ENCODE results near the gene MACC1. TPM values are rescaled to one million over a fixed set of nuclear protein-coding genes. Genes with fewer than 3 reads are reported as not detected.

Gene MACC1
- total and polyA plus RNA-seq, 9 of the 15 experiments (the other 6 are each of a cell fraction or from before 2014, with no cell fraction given) = 5.9 to 30.2 (median 10.4) TPM

GRCh38 chr7:20246236-20246635 is 29.1 kb upstream of the MACC1 start:
- BruUV-seq (replicated peaks) = no TSS peak
- ChIA-PET POLR2A (interaction anchor here (1.6 to 2.5 kb wide), 2 partner anchors 13 to 25 kb away, joined by 5 to 7 read pairs; no protein-coding TSS in a partner anchor), CTCF (ENCODE audit: low intra/inter-chr PET ratio) (no interaction called here)
- Histone ChIP-seq H3K36me3 (ENCODE audit: control insufficient read depth, insufficient read depth, low read length) (no peaks in the 10 kb centered on the region), H4K20me1 (replicated peaks; ENCODE audit: control insufficient read depth, insufficient read depth, low read length) (no peaks in the 10 kb centered on the region), H3K4me3 (no peak overlapping the region), H3K4me2 (ENCODE audit: insufficient read depth, low read length) (no peak overlapping the region), H2AFZ (ENCODE audit: low read depth, low read length) (peak overlapping the region; percentile 60), H3K4me1 (replicated peaks in 1 of 2; ENCODE audit: control insufficient read depth in 2 of 2, insufficient read depth in 2 of 2, low read length in 2 of 2) (no peaks in the 10 kb centered on the region), H3K27me3 (ENCODE audit: control insufficient read depth in 2 of 2, insufficient read depth in 2 of 2, low read length in 2 of 2) (no peaks in the 10 kb centered on the region), H3K9me1 (ENCODE audit: control insufficient read depth, insufficient read depth, low read length) (no peaks in the 10 kb centered on the region), H3K9ac (ENCODE audit: insufficient read depth in 1 of 2, low read depth in 2 of 2, low read length in 2 of 2) (no peak overlapping the region), H3K9me3 (replicated peaks; ENCODE audit: control insufficient read depth, insufficient read depth, low read depth, low read length) (no peaks in the 10 kb centered on the region), H3K27ac (ENCODE audit: extremely low read depth, low read depth, low read length) (no peak overlapping the region), H3K79me2 (ENCODE audit: control insufficient read depth, insufficient read depth, low read length) (no peaks in the 10 kb centered on the region)
- no peak for TF ChIP-seq NR1H2 (CRISPR knock-in tag; IDR thresholded peaks at IDR 0.05)
- TF ChIP-seq ZNF282 (CRISPR knock-in tag; IDR thresholded peaks at IDR 0.05) = no peak
- TF ChIP-seq XRCC5 (IDR thresholded peaks at IDR 0.05; ENCODE audit: low read depth, low read length) = no peak
- TF ChIP-seq MCM3 (IDR thresholded peaks at IDR 0.05) = 0 out of 2 replicates have a peak, but pooled peaks have one; percentile 54
- TF ChIP-seq SRSF3 (IDR thresholded peaks at IDR 0.05; ENCODE audit: insufficient read depth, low read length) = no peak
- no peak for ATAC-seq
- 56% methylated on average over 5 of the region's 5 CpGs for WGBS (ENCODE audit: insufficient coverage, low coverage, missing lambda C conversion rate)
- no peak for FAIRE-seq
- intact Hi-C loops (cut with micrococcal nuclease) (no loop called here), in situ Hi-C loops (cut with MboI) (no loop called here)
- DNase-seq (ENCODE audit: extremely low read depth in 1 of 4, low spot score in 3 of 4) = no peak

- in situ Hi-C loops (cut with MboI) = no loop called here
- POLR2A ChIA-PET = no interaction called here
- no peak for TF ChIP-seq CHD1 (IDR thresholded peaks at IDR 0.05; ENCODE audit: low read length)
- no peak for TF ChIP-seq NCOA6 (IDR thresholded peaks at IDR 0.05)
- no peak for TF ChIP-seq ZNF518B (CRISPR knock-in tag; IDR thresholded peaks at IDR 0.05)
- no peak for TF ChIP-seq ZNF24 (IDR thresholded peaks at IDR 0.05)
Measured at GRCh38 chr7:20244334-20245120, 27.3 kb upstream of the MACC1 start.

More at GRCh38 chr7:20244334-20245120, 27.3 kb upstream of the MACC1 start:
- no peaks in the 10 kb centered on the region for H4K20me1 ChIP-seq (replicated peaks; ENCODE audit: control insufficient read depth, insufficient read depth, low read length)
- no peak for ATAC-seq
- no peaks in the 10 kb centered on the region for H3K36me3 ChIP-seq (ENCODE audit: control insufficient read depth, insufficient read depth, low read length)
- 34% methylated on average over 3 of the region's 3 CpGs for WGBS (ENCODE audit: insufficient coverage, low coverage, missing lambda C conversion rate)
- H3K27me3 ChIP-seq (ENCODE audit: control insufficient read depth in 2 of 2, insufficient read depth in 2 of 2, low read length in 2 of 2) = no peaks in the 10 kb centered on the region
- no peaks in the 10 kb centered on the region for H3K9me1 ChIP-seq (ENCODE audit: control insufficient read depth, insufficient read depth, low read length)
- no peak overlapping the region for H3K9ac ChIP-seq (ENCODE audit: insufficient read depth in 1 of 2, low read depth in 2 of 2, low read length in 2 of 2)
- CTCF ChIA-PET (ENCODE audit: low intra/inter-chr PET ratio) = no interaction called here
- no peak overlapping the region for H3K4me3 ChIP-seq
- H3K27ac ChIP-seq (ENCODE audit: extremely low read depth, low read depth, low read length) = no peak overlapping the region
- BruUV-seq (replicated peaks) = no TSS peak
- no peaks in the 10 kb centered on the region for H3K79me2 ChIP-seq (ENCODE audit: control insufficient read depth, insufficient read depth, low read length)
- intact Hi-C loops (cut with micrococcal nuclease) = no loop called here
- H3K4me1 ChIP-seq (replicated peaks in 1 of 2; ENCODE audit: control insufficient read depth in 2 of 2, insufficient read depth in 2 of 2, low read length in 2 of 2) = peaks cover 0 to 9% of the 10 kb centered on the region in 2 experiments; a peak in 3 of 5 replicates
- DNase-seq (ENCODE audit: extremely low read depth in 1 of 4, low spot score in 3 of 4) = no peak
- no peak overlapping the region for H2AFZ ChIP-seq (ENCODE audit: low read depth, low read length)
- H3K4me2 ChIP-seq (ENCODE audit: insufficient read depth, low read length) = no peak overlapping the region
- no peak for FAIRE-seq
- H3K9me3 ChIP-seq (replicated peaks; ENCODE audit: control insufficient read depth, insufficient read depth, low read depth, low read length) = no peaks in the 10 kb centered on the region
